Measurements from ENCODE around the gene TPRN.

DNA sequence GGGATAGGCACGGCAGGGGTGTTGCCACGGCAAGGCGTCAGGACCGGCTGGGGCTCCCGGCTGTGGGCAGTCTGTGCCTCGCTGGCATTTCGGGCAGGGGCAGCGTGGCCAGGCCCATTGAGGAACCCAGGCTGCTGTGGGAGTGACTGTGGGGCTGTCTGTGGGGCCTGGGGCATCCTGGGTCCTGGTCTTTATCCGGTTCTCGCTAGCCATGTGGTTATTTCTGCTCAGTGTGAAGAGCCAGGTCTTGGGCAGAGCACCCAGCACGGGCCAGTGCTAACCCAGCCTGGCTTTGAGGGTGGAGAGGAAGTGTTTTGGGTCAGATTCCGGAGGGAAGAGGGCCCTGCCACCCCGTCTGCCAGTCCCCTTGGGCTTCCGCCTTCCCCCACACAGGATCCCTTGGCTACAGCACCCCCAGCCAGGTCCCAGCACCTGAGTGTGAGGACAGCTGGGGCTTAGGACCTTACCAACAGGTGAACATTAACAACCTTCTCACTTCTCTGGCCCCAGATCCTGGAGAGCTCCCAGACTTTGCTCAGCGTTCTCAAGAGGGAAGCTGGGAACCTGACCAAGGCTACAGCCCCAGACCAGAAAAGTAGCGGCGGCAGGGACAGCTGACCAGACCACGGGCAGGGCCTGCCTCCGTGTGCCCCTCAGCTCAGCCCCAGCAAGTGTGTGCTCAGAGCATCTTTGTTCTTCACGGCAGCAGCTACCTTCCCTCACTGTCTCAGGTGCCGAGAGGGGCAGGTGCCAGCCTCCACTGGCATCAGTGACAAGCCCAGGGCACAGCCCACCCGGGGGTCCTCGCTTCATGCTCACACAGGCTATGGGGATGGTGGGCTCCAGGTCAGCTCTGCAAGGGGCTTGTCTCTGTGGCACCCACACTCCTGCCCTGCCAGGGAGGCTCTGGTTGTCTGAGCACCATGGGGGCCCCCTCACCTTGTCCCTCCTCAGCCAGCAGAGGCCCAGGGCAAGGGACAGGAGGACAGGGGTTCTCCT lies 10.9 kb downstream of the TPRN start:
- TF ChIP-seq CTCF (conservative IDR thresholded peaks at IDR 0.05; ENCODE audit: low read length) (no peak), EZH2phosphoT487 (IDR thresholded peaks at IDR 0.05; ENCODE audit: borderline replicate concordance) (no peak)

Data from Loucy (cell line).